KMS-11 (cell line): Measurements from ENCODE around the gene RNF150.

Experiments
- H2AFZ ChIP-seq: fragments of 200-600 bp; sonication (generic); 2 replicates; pipeline ENCODE4 v1.6.1; 2016; ENCODE audit warnings: antibody characterized with exemption, mixed run types, low read depth
- H3K27ac ChIP-seq: fragments of 200-600 bp; sonication (generic); 2 replicates; pipeline ENCODE4 v1.6.1; 2016; ENCODE audit warnings: mild to moderate bottlenecking, mixed run types
- H3K27me3 ChIP-seq: fragments of 200-600 bp; sonication (generic); 2 replicates; pipeline ENCODE4 v1.6.1; 2017; ENCODE audit warnings: mild to moderate bottlenecking, low read depth, mixed run types, moderate library complexity; ENCODE audit not compliant: insufficient read depth
- H3K36me3 ChIP-seq: fragments of 200-600 bp; sonication (generic); 2 replicates; pipeline ENCODE4 v1.6.1; 2017; ENCODE audit warnings: mild to moderate bottlenecking, mixed run types; ENCODE audit not compliant: insufficient read depth
- H3K4me1 ChIP-seq: fragments of 200-600 bp; sonication (generic); 2 replicates; pipeline ENCODE4 v1.6.1; 2016; ENCODE audit warnings: mild to moderate bottlenecking, low read depth, mixed run types; ENCODE audit not compliant: poor library complexity, severe bottlenecking
- H3K4me2 ChIP-seq: fragments of 200-600 bp; sonication (generic); 2 replicates; pipeline ENCODE4 v1.7.0; 2016; ENCODE audit warnings: mild to moderate bottlenecking, mixed run types
- H3K4me3 ChIP-seq: fragments of 200-600 bp; sonication (generic); IDR thresholded peaks from 2 replicates; pipeline ENCODE4 v1.6.1; 2017; ENCODE audit warnings: low read depth, low read length, mixed read lengths; ENCODE audit not compliant: insufficient read depth
- H3K79me2 ChIP-seq: fragments of 200-600 bp; sonication (generic); 2 replicates; pipeline ENCODE4 v1.6.1; 2016; ENCODE audit warnings: low read depth, mixed run types; ENCODE audit not compliant: insufficient read depth
- H3K9ac ChIP-seq: fragments of 200-600 bp; sonication (generic); 2 replicates; pipeline ENCODE4 v1.6.1; 2016; ENCODE audit warnings: mild to moderate bottlenecking, mixed run types
- H4K20me1 ChIP-seq: fragments of 200-600 bp; sonication (generic); 2 replicates; pipeline ENCODE4 v1.6.1; 2016; ENCODE audit warnings: mild to moderate bottlenecking, mixed run types; ENCODE audit not compliant: insufficient read depth
- TF ChIP-seq, protein P1 (sequence below): fragments of 200-600 bp; sonication (generic); conservative IDR thresholded peaks from 2 replicates; pipeline ENCODE4 v1.6.1; 2017; ENCODE audit warnings: low read depth, mild to moderate bottlenecking, antibody characterized with exemption, low read length, moderate library complexity, mixed read lengths

Gene RNF150

DNA sequence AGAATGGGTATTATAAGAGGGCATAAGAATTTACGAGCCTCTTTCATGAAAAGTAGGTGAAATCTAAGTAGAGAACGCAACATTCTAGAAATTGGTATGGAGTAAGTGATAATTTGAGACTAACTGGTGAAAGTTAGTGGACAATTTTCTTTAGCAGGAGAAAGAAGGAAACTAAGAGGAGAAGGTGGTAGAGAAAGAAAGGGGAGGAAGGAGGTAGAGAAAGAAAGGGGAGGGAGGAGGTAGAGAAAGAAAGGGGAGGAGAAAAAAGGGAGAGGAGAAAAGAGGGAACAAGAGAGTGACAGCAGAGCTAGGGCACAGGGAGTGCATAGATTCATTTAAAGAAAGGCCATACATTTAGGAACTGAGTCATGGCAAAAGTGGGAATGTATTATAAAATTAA is 94.1 kb downstream of the RNF150 start:
- Histone ChIP-seq H3K4me2 (no peak overlapping the region), H3K27me3 (no peaks in the 10 kb centered on the region), H4K20me1 (no peaks in the 10 kb centered on the region), H3K4me3 (no peak overlapping the region), H3K4me1 (no peaks in the 10 kb centered on the region), H3K79me2 (no peaks in the 10 kb centered on the region), H3K27ac (no peak overlapping the region), H3K9ac (no peak overlapping the region), H2AFZ (no peak overlapping the region), H3K36me3 (no peaks in the 10 kb centered on the region)
- TF ChIP-seq, protein P1, sequence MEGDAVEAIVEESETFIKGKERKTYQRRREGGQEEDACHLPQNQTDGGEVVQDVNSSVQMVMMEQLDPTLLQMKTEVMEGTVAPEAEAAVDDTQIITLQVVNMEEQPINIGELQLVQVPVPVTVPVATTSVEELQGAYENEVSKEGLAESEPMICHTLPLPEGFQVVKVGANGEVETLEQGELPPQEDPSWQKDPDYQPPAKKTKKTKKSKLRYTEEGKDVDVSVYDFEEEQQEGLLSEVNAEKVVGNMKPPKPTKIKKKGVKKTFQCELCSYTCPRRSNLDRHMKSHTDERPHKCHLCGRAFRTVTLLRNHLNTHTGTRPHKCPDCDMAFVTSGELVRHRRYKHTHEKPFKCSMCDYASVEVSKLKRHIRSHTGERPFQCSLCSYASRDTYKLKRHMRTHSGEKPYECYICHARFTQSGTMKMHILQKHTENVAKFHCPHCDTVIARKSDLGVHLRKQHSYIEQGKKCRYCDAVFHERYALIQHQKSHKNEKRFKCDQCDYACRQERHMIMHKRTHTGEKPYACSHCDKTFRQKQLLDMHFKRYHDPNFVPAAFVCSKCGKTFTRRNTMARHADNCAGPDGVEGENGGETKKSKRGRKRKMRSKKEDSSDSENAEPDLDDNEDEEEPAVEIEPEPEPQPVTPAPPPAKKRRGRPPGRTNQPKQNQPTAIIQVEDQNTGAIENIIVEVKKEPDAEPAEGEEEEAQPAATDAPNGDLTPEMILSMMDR: no peak

DNA sequence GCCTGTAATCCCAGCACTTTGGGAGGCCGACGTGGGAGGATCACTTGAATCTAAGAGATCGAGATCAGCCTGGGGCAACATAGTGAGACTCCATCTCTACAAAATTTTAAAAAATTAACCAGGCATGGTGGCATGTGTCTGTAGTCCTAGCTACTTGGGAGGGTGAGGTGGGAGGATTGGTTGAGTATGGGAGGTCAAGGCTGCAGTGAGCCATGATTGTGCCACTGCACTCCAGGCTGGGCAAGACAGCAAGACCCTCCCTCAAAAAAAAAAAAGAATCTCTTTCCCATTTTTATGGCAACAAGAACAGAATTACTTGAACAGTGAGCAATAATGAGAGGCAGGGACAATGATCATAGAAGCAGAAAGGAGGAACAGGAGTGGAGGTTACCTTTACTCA is 94.8 kb downstream of the RNF150 start:
- Histone ChIP-seq H4K20me1 (no peaks in the 10 kb centered on the region), H3K4me2 (no peak overlapping the region), H3K4me1 (no peaks in the 10 kb centered on the region), H3K27me3 (no peaks in the 10 kb centered on the region), H3K36me3 (no peaks in the 10 kb centered on the region), H3K4me3 (no peak overlapping the region), H3K9ac (no peak overlapping the region), H2AFZ (no peak overlapping the region), H3K79me2 (no peaks in the 10 kb centered on the region), H3K27ac (no peak overlapping the region)
- TF ChIP-seq, protein P1: no peak

DNA sequence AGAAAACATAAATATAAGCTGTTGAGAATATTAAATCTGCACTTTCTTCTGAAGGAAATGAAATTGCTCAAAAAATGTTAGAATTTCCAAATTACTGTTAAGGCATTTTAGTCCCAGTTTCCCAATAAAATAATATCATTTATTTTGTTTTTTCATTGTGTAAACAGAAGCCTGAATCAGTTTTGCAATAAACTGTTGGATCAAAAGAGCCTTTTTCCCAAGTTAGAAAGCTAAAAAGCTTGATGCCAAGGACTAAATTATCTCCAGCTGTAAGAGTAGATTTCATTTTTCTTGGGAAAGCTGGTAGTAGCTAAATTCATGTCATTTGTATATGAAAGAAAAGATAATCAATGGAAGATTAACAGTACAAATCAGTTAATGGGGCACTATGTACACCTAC is 95.8 kb downstream of the RNF150 start:
- Histone ChIP-seq H3K27me3 (no peaks in the 10 kb centered on the region), H3K4me1 (no peaks in the 10 kb centered on the region), H3K4me2 (no peak overlapping the region), H2AFZ (no peak overlapping the region), H3K36me3 (no peaks in the 10 kb centered on the region), H3K79me2 (no peaks in the 10 kb centered on the region), H4K20me1 (no peaks in the 10 kb centered on the region), H3K4me3 (no peak overlapping the region), H3K9ac (no peak overlapping the region), H3K27ac (no peak overlapping the region)
- TF ChIP-seq, protein P1: no peak

DNA sequence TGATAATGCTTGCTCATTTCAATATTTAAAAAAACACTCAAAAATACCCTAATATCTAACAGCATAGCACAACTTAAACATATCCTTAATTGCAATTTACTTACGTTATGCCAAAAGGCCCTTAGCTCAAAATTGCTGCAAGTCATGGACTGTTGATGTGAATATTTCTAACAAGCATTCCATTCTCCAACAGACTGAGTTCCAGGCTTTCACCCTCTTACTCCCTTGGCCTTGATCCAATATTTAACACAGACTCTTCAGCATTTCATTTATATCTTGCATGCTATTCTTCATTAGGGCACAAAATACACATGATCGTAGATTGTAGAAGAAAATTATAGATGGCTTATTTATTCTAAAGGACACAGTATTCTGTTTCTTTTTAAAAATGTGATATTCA is 96.5 kb downstream of the RNF150 start:
- H3K4me3 ChIP-seq: no peak overlapping the region
- no peaks in the 10 kb centered on the region for H3K79me2 ChIP-seq
- TF ChIP-seq, protein P1: no peak

More for the DNA sequence above, 96.5 kb downstream of the RNF150 start:
- Histone ChIP-seq H4K20me1 (no peaks in the 10 kb centered on the region), H3K4me2 (no peak overlapping the region), H2AFZ (no peak overlapping the region), H3K36me3 (no peaks in the 10 kb centered on the region), H3K27ac (no peak overlapping the region), H3K4me1 (no peaks in the 10 kb centered on the region), H3K9ac (no peak overlapping the region), H3K27me3 (no peaks in the 10 kb centered on the region)
